H4 (cell line): Measurements from ENCODE around the gene HOXD9. TPM values are rescaled to one million over a fixed set of nuclear protein-coding genes. Genes with fewer than 3 reads are reported as not detected.

ENCODE experiments used
- DNase-seq: peaks from one replicate; pipeline ENCODE4 v3.0.0-alpha.2; 2015; ENCODE audit warnings: low spot score
- total RNA-seq: library from RNA; depleted of rRNA; stranded (reverse); fragments of >200 nt; shearing (Covaris generic); gene quantifications from 2 replicates; pipeline ENCODE4 v1.2.3, GENCODE V29; 2014

Gene HOXD9
- total RNA-seq, 1 experiment from 2014 or later: 2.1 TPM

DNA sequence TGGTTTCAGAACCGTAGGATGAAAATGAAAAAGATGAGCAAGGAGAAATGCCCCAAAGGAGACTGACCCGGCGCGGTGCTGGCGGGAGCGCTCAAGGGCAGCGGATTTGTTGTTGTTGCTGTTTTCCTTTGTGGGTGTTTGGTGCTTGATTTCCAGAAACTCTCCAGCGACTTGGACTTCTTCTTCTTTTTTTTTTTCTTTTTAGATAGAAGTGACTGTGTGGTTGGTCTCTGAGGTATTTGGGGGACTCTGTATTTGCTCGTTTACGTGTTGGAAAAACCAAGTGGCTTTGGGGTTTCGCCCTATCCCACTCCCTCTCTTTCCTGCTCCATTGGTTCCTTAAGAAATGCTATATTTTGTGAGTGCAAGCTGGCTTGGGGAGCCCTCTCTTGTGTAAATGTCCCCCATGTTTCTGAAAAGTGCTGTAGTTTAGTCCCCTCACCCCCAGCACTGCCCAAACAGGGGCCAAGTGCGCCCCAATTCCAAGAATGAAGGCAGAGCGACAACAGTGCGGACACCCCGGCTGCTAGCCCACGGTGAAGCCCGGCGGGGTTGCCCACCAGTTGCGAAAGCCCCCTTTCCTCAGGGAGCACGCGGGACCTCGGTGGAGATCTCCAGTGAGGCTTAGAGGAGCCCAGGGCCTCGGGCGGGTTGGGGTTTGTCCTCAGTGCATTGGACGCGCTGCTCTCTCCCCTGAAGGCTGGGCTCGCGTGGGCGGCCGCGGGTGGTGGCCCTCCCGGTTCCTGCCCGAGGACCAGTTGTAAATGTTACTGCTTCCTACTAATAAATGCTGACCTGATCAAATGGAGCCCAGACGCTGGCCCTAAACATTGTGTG is 1.8 kb downstream of the HOXD9 start:
- no peak for DNase-seq

DNA sequence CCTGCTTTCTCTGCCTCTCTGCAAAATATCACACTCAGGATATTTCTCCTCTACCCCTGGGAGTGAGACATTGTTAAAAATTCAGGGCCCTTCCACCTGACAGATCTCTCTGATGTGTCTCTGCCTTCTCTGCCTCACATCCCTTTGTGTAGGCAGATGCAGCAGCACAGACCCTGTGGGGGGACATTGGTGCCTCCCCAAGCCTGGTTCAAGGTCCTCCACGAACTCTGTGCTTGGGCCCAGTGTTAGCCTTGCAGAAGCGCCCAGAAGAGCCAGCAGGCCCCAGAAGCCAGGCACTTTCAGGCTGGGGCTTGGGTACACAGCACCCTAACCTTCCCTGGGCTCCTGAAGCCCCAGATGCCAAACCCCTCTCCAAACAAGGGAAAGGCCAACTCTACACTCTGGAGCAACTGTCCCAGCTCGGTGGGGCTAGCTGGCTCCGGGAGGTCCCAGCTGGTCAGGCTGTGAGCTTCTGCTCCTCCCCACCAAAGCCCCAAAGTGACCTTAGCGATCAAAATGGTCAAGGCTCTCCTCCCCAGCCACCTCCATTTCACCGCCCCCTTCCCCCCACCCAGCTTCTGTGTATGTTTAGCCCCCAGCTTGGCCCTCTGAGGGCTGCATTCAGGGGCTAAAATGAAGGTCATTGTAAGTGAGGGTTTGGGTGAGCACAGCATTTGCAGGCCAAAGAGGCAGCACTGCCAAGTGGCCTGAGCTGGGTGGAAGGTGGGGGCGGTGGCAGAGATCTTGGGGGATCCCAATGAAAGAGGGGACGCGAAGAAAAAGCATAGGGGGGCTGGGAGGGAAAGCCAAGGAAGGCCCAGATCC is 2.6 kb downstream of the HOXD9 start:
- no peak for DNase-seq

DNA sequence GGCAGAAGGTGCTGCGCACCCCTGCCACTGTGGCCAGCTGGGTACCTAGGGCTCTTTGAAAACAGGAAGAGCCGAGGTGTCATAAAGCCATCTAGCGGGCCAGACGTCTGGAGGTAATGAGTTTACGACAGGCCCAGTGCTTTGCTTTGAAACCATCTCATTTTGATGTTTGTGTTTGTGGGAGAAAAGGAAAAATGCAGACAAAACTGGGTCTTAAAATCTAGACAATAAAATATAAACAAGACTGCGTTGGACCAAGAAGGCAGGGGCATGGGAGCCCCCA is 3.2 kb downstream of the HOXD9 start:
- DNase-seq: no peak

DNA sequence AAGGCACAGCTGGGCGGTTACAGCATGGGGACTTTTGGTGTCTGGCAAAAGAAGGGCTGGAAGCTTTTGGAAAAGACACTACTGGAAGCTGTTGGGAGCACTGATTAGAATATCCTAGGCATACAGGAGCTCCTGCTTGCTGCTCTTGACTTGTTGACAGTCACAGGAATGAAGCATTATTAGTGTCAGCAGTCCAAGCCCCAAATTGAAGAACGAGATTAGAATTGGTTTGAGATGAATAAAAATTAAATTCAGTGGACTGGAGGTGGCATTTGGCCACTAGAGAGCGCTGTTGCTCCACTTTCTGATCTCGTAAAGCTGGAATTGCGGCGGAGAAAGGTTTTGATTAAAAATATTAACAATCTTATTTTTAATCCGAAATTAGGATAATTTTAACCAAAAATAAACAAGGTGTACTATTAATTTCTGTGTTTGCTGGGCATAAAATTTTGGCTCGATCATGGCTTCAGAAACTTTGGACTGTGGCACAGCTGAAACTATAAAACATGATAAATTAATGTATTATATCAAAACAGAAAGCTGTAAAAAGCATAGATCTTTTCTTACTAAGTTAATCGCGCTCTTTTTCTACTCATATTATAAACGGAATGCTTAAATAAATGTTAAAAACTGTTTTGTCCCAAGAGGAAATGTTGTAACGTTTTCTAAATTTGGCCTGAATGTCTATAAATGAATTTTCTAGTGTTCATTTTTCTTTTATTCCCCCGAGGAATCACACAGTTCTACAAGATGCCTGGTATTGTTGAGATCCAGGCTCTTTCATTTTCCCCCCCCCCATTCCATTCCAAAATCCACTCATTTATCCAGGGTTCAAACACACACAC is 4.6 kb downstream of the HOXD9 start:
- no peak for DNase-seq

DNA sequence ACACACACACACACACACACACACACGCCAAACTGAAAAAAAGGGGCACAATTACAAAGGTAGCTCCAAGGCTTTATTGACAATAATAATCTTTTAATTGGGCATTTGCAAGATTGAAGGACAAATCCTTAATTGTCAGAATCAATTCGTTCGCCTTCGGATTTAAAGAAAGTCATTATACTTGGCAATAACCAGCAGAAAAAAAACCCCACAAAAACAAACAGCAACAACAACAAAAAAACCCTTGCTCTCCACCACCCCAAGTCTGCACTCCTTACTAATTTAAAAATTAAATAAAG is 5.2 kb downstream of the HOXD9 start:
- DNase-seq: no peak

DNA sequence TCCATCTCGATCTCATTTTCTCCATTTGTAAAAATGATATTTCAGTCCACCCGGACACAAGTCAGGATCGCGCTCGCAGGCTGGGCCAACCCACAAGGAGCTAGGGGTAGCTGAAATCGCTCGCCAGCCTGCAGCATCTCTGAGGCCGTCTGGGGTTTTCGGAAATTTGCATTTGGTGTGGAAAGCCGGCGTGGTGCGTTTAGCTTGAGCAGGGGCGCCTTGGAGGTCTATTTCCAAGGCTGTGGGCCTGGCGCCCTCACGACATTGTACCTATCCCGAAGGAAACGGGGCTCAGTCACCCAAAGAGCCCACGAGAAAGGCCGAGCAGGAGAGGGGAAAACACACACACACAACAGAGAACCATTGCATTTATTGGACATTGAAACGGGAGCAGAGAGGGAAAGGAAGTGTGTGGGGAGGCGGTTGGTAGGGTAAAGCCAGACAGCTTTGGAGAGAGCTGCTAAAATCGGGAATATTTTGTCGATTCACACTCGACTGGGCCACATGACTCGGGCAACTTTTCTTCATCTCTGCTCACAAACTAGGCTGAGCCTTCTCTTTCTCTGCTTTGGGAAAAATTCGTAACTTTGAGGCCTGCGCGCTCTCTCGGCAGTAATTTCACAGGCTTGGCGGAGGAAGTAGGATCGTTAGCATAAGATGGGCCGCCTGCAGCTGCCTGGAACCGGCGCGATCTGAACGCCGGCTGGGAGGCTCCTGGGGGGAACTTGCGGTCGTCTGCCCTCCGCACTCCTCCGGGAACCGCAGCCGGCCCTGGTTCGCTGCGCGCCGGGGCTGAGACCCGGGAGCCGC is 5.9 kb downstream of the HOXD9 start:
- DNase-seq: no peak

DNA sequence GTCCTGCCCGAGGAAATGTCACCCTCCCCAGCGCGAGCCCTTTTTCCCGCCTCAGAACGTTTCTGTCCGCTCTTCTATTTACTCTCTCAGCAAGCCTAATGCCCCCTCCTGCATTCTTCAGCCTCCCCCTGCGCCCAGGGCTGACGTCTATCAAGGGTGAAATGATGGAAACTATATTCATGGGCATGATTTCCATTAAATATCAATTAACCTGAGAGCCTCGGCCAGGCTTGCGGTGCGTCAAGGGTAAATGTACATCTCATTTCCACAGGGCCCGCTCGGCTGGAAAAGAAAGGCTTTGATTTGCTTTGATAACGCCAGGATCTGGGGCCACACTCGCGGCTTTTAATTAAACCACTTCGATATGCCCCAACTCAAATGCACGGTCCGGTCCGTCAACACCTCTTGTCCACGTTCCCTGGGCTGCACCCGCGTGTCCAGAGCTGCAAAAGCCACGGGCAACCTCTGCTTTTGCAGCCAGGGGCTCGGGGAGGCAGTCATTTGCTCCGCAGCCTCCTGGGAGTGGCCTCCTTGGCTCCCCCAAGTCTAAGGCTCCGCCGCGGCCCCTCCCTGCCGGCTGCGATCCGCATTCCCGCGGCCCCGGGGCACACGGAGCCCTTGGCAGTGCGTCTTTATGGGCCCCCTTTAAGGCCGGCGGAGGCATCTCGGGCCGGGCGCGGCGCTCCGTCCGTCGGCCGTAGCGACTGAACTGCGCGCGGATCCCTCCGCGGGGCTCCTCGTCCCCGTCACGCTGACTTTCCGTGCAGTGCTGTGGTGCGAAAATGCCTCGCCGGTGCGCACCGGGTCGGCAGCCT is 6.7 kb downstream of the HOXD9 start, which contains the start of gene HOXD8:
TSS of gene HOXD8 (plus strand) at position 724 of the 815 bp plus-strand sequence. CDS start 662 bp downstream, outside the sequence.
- no peak for DNase-seq

DNA sequence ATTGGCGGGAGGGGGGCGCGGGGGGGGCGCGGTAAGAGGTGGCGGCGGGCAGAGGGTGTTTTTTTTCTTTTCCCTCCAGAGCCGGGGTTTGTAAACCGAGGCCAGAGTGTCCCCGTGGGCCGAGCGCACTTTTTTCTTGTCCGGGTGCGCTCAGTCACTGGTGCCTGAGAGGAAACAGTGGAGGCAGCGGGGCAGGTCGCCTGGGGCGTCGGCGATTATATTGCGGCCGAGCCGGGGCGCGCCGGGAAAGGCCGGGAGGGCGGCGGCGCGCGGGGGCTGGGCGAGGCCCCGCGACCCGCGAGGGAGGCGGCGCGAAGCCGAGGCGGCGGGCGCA is 7.3 kb downstream of the HOXD9 start:
- no peak for DNase-seq

DNA sequence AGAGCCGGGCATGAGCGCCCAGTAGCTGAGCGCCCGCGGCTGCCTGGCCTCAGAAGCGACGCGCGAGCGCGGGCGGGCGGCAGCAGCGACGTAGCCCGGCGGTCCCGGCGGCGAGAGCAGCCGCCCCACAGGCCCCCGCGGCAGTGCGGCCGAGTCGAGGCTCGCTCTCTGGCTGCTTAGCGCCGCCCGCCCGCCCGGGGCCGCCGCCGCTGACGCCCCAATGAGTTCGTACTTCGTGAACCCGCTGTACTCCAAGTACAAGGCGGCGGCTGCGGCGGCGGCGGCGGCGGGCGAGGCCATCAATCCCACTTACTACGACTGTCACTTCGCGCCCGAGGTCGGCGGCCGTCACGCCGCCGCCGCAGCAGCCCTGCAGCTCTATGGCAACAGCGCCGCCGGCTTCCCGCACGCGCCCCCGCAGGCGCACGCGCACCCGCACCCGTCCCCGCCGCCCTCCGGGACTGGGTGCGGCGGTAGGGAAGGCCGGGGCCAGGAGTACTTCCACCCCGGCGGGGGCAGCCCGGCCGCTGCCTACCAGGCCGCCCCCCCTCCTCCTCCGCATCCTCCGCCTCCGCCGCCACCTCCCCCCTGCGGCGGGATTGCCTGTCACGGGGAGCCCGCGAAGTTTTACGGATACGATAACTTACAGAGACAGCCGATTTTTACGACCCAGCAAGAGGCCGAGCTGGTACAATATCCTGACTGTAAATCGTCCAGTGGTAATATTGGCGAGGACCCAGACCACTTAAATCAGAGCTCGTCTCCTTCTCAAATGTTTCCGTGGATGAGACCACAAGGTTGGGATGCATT is 7.8 kb downstream of the HOXD9 start:
- no peak for DNase-seq

DNA sequence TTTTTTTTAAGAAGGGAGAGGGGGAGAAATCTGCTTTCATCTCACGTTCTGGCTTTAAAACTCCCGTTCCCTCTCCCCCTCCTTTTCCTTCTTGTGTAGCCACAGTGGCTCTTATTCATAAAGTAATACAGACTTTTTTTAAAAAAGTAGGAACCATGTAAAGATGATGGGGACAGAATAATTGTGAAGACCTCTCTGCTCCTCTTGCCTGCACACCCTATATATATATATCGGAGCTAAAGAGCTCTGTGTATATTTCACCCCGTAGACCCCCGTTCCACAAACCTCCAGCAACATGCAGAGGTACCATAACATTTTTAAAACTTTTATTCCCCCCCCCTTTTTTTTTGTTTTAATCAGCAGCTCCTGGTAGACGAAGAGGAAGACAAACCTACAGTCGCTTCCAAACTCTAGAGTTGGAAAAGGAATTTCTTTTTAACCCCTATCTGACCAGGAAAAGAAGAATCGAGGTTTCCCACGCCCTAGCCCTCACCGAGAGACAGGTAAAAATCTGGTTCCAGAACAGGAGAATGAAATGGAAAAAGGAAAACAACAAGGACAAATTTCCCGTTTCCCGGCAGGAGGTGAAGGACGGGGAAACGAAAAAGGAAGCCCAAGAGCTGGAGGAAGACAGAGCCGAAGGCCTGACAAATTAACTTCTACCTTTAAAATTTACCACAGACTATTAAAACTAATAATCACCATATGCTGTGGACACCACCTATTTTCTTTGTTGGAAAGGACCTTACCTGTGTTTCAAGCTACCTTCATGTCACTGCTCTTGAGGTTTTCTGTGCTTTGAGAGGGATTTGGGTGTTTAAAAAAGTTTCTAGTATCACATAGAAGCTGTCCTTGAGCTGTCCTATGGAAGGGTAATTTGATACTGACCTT is 8.7 kb downstream of the HOXD9 start:
- DNase-seq: no peak

DNA sequence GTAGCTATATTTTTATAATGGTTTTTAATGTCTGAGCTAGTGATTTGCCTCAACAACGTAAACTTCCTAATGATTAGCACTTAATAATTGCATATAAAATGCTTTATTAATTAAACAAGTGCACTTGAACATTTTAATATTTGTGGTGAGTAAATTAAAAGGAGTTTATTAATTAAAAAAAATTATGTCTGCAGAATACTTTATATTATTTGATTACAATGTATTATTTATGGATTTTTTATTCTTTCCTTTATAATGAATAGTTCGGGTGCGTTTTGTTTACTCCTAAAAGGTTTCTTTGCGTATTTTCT is 9.3 kb downstream of the HOXD9 start:
- no peak for DNase-seq

DNA sequence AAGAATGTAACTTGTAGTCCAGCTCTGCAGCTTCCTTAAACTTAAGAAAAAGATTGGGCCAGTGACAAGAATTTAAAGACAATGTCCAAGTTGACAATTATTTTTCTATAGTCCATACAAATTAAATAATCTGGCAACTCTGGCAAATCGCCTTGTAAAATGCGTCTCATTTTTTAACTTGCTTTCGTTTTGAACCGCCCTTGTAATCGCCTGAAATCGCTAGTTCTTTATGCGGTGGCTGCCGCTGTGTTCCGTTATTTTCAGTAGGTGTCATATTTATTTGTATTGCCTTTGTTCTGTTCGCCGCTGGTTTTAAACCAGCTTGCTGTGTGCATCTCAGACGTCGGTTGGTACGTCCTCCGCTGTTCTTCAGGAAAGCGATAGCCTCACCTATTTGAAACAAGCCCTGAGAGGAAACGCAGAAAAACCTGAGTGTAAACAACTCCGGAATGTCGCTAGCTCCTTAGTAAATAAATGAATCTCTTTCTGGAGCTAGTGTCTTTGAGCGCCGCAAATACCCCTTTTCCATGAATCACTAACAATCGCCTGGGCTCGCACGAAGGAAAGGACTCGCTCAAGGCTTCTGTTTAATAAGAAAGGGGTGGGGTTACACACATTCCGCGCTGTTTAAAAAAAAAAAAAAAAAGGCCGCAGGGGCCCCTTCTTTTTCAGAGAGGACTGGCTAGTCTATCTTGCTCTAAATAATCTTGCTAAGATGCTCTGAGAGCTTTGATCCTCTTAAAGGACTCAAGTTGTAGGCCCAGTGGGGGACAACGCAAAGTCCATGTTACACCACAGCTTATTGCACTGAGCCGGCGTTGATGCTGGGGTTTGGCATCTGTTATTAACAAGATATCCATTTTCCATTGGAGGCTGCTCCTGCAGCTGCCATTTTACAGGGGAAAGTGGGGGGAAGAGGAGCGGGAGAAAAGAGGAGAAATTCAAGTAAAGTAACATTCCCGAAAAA is 10.0 kb downstream of the HOXD9 start:
- DNase-seq: no peak

DNA sequence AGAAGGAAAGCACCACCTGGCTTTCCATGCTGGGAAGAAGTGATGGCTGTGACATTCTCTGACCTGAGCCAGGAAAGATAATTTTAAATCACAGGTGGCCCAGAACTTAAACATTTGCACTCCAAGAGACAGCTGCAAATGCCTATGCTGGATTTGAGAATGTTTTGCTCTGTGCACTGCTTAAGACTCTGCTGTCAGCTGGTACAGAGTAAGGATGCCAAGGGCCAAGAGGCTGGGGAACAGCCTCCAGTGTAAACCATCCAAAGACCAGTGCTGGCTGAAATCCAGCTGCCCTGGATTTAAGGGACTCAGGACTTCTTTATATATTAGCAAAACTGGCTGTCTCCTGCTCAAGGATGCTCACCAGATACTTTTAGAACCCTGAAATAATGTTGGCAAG is 10.9 kb downstream of the HOXD9 start:
- no peak for DNase-seq

DNA sequence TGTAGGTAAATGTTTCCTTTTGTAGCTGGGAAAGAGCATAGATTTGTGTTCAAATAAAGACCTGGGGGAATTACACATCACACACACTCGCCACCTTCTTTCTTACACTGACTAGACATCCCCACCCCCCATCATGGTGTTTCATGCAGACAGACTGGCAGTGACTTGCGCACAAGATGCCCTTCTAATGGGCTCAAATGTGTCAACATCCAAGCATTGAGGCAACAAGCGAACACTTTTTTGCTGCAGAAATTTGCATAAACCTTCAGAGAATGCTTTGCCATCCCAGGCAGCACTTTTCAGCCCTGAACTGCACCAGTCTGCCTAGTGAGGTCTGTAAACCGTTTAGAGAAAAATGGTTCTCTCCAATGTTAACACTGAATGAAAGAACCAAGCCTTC is 11.5 kb downstream of the HOXD9 start:
- DNase-seq: no peak

DNA sequence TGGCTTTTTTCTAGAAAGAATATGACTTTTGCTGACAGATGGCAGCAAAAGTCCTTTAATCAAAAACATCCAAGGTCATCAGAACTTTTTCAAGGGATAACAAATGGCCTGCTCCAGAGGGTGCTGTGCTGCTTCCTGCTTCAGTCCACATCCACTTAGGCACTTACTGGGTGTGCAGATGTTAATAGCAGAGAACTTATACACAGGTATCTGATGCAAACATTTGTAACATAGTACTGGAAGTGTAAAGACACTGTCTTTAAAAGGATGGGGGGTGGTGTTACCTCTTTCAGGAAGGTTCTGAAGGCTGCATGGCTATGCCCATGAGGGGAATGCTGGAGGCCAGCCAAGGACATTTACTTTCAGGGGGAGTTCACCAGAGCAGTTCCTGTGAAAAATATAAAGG is 12.5 kb downstream of the HOXD9 start:
- peak; percentile 39 for DNase-seq

DNA sequence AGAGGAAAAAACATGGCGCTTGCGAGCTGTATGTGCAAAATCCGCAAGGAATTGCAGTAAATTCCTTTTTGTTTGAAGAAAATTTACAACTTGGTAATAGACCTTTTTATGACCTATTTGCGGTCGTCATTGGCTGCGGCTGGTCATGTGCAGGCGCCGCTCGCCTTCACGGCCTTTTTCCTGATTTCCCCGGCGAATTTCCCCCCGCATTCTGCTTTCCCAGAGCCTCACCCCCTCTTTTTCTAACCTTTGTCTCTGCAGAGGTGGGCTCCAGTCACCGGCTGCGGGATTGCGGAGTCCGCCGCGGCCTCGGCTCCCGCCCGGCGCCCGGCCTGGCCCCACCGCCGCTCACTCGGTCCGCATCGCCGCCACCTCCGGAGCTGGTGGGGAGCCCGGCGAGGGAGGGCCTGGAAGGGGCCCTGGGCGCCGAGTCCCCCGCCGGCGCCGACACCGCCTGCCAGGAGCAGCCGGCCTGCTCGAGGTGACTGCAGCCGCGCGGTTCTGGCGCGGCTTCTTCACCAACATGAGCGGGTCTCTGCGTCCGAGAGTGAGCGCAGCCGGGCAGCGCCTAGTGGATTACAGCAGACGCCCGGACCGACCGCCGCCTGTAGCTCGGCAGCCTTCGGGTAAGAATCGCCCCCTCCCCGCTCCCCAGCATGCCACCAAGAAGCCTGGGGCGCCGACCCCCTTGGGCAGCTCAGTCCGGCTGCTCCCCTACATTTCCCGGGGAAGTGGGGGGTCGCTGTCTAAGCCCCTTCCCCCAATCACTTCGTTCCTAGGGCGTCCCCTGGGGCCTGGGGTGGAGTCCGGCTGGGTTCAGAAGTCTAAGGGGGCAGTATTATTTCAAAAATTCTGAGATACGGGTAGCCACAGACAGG is 14.1 kb downstream of the HOXD9 start:
- peak; percentile 26 for DNase-seq

DNA sequence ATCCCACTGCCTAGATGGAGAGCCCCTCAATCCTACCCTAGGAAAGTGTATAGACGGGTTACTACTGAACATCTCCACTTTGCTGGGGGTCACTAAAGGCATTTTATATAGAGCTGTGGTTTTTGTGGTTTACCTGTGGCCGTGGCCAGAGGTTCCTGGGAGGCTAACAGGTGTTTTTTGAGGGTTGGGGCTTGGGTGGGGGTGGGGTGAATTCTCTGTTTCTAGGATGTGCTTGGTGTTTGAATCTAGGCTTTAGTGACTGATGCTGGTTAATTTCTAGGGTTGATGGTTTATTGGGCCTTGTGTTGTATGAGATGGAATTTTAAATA is 14.7 kb downstream of the HOXD9 start:
- no peak for DNase-seq
